ENCODE data around the gene TMEM181. TPM values are rescaled to one million over a fixed set of nuclear protein-coding genes. Genes with fewer than 3 reads are reported as not detected.

TMEM181 gene
- total and polyA plus RNA-seq, 2 of the 13 experiments (the other 11 are each of a cell fraction or from before 2014, with no cell fraction given), result 59.1 to 108 TPM

- TF ChIP-seq KLF13 (CRISPR knock-in tag; IDR thresholded peaks at IDR 0.05) (no peak), NONO (IDR thresholded peaks at IDR 0.05) (no peak), NONO (CRISPR knock-in tag; conservative IDR thresholded peaks at IDR 0.05) (no peak; the same call in none of the 2 replicates), PCBP2 (optimal IDR thresholded peaks at IDR 0.05; ENCODE audit: low read depth, low read length, poor library complexity, severe bottlenecking) (no peak), HOXA5 (CRISPR knock-in tag; IDR thresholded peaks at IDR 0.05) (peak; percentile 99), ZKSCAN8 (CRISPR knock-in tag; IDR thresholded peaks at IDR 0.05; ENCODE audit: borderline replicate concordance) (peak; percentile 93), ASH2L (IDR thresholded peaks at IDR 0.05; ENCODE audit: insufficient read length, low read depth, low read length) (no peak), AFF4 (CRISPR knock-in tag; IDR thresholded peaks at IDR 0.05) (no peak), FOXP1 (IDR thresholded peaks at IDR 0.05) (no peak), FOXP1 (CRISPR knock-in tag; IDR thresholded peaks at IDR 0.05) (peak; percentile 54), ETV5 (CRISPR knock-in tag; IDR thresholded peaks at IDR 0.05; ENCODE audit: borderline replicate concordance) (peak; percentile 85), ONECUT2 (CRISPR knock-in tag; IDR thresholded peaks at IDR 0.05) (peak; percentile 72), ZNF598 (CRISPR knock-in tag; IDR thresholded peaks at IDR 0.05; ENCODE audit: borderline replicate concordance) (peak; percentile 91), HNRNPH1 (optimal IDR thresholded peaks at IDR 0.05; ENCODE audit: low read depth, low read length) (no peak)
- TF ChIP-seq, protein P1, sequence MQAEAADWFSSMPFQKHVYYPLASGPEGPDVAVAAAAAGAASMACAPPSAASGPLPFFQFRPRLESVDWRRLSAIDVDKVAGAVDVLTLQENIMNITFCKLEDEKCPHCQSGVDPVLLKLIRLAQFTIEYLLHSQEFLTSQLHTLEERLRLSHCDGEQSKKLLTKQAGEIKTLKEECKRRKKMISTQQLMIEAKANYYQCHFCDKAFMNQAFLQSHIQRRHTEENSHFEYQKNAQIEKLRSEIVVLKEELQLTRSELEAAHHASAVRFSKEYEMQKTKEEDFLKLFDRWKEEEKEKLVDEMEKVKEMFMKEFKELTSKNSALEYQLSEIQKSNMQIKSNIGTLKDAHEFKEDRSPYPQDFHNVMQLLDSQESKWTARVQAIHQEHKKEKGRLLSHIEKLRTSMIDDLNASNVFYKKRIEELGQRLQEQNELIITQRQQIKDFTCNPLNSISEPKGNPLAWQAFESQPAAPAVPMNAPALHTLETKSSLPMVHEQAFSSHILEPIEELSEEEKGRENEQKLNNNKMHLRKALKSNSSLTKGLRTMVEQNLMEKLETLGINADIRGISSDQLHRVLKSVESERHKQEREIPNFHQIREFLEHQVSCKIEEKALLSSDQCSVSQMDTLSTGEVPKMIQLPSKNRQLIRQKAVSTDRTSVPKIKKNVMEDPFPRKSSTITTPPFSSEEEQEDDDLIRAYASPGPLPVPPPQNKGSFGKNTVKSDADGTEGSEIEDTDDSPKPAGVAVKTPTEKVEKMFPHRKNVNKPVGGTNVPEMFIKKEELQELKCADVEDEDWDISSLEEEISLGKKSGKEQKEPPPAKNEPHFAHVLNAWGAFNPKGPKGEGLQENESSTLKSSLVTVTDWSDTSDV (CRISPR knock-in tag; IDR thresholded peaks at IDR 0.05), result peak; percentile 63; the same call in 1 of the 2 replicates
- TF ChIP-seq, protein P2, sequence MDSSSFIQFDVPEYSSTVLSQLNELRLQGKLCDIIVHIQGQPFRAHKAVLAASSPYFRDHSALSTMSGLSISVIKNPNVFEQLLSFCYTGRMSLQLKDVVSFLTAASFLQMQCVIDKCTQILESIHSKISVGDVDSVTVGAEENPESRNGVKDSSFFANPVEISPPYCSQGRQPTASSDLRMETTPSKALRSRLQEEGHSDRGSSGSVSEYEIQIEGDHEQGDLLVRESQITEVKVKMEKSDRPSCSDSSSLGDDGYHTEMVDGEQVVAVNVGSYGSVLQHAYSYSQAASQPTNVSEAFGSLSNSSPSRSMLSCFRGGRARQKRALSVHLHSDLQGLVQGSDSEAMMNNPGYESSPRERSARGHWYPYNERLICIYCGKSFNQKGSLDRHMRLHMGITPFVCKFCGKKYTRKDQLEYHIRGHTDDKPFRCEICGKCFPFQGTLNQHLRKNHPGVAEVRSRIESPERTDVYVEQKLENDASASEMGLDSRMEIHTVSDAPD (CRISPR knock-in tag; IDR thresholded peaks at IDR 0.05), result peak; percentile 85
Measured at GRCh38 chr6:158536084-158536890, 23.6 kb upstream of the TMEM181 start (continued).

Data from HepG2 (cell line).